Skin epidermis (tissue), 12 donors: ENCODE results near the gene KCNIP4.

Experiments used
- H3K27ac ChIP-seq, 21 experiments: fragments of 200-600 bp; sonication (generic) in 11 of 21; one replicate each; pipeline ENCODE4 v1.5.0; 2020; ENCODE audit warnings: mild to moderate bottlenecking in 3 of 21, inconsistent platforms in 2 of 21, moderate library complexity in 2 of 21
- H3K4me3 ChIP-seq, 7 experiments: fragments of 200-600 bp; sonication (generic) in 2 of 7; one replicate each; pipeline ENCODE4 v1.5.0; 2020; ENCODE audit warnings: inconsistent platforms in 2 of 7, mild to moderate bottlenecking in 2 of 7, moderate library complexity in 1 of 7

KCNIP4 gene

DNA sequence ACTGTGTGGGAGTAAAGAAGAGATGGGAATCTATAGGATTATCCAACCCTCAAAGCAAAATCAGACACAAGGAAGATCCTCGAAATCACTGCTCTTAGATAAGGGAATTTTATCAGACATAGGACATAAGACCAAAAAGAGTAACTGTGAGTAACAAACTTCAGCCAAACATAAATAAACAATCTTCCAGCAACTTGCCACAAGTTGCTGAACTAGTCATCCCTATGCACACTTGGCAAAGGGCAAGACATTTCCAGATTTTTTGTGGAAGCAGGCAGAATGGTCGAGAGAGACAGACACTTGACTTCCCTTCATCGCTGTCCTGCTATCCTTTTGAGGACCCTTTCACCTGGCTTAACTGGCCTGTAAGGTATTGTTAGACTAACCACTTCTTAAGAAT, 89.6 kb downstream of the KCNIP4 start:
- no peak overlapping the region for H3K4me3 ChIP-seq
- no peak overlapping the region for H3K27ac ChIP-seq

DNA sequence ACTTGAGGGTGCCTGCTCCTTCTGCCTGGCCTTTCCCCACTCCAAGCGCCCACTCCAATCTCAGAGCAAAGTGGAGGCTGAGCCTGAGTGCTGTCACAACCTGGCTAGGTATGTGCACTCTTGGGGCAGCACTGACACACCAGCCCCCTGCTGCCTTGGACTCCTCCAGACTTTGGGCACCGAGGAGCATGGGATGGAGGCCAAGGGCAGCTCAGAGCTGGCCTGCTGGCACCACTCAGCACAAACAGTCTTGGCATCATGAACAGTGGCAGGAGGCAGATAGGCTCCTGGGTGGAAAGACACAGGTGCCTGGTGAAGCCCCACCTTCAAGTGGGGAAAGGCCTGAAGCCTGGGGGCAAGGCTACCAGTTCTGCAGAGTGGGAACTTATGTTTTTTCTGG, 91.8 kb downstream of the KCNIP4 start:
- no peak overlapping the region for H3K27ac ChIP-seq
- no peak overlapping the region for H3K4me3 ChIP-seq

DNA sequence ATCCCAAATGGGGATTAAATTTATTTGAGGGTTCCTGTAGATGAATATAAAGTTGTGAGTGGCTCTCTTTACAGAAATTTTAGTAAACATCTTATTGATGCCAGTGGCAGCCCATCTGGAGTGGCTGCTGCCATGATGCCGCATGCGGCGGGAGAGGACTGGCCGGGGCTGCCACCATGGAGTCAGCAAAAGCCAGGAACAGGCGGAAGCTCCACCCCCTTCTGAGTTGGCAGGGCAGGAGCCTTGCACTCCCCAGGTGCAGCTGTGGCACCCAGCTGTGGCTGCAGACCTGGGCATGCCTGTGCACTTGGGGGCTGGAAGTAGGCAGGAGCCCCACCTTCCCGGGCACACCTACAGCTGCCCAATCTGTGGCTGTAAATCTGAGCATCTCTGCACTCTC, 92.3 kb downstream of the KCNIP4 start:
- H3K4me3 ChIP-seq, result no peak overlapping the region
- H3K27ac ChIP-seq, result no peak overlapping the region

DNA sequence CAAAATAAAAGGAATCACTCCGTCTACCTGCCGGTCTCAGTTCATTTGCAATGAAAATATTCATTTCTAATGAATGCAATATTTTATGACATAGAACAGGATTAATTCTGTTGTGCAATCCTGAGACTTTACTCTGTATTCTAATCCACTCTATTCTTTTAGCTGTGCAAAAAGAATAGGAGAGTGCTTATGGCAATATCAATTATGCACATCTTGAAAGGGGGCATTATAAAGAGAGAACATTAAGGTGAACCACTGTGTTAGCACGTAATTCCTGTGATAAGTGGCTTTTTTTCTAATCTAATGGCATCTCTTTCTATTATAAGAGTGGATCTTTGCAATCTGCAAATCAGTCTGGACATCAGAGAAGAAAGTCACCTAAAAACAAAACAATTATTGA, 99.5 kb downstream of the KCNIP4 start:
- Histone ChIP-seq H3K4me3 (no peak overlapping the region), H3K27ac (no peak overlapping the region)

DNA sequence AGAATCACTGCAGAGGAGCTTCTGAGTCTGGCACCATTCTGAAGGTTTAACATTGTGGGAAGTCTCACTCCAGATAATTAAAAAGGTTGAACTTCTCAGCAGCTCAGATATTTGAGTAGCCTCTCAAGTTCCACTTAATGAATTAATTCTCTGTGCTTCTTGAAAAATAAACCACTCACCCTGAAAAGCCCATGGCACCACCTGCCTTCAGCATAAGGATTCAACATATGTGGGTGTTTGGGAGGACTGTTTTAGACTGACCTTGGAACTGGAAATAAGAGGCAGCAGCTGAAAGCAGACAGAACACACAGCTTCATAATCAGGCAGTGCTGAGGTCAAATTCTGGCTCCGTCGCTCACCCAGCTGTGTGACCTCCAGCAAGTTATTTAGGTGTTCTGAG, 100.6 kb downstream of the KCNIP4 start:
- Histone ChIP-seq H3K27ac (no peak overlapping the region), H3K4me3 (no peak overlapping the region)

DNA sequence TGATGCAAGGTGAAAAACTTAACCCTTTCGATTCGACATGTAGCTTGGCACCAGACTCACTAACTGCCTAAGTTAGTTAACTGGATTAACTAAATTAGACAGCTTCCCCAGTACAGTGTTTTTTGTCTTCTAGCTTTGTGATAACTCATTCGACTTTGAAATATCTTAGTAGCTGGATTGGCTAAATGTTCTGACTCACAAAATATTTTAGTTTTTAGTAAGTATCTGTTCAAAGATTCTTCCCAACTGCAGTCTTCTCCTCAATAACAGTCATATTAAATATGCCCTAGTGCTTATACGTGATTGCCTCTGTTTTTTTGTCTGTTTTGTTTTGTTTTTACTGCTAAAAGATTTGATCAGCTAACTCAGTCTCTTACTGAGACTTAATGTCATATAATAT, 102.9 kb downstream of the KCNIP4 start:
- Histone ChIP-seq H3K27ac (no peak overlapping the region), H3K4me3 (no peak overlapping the region)

DNA sequence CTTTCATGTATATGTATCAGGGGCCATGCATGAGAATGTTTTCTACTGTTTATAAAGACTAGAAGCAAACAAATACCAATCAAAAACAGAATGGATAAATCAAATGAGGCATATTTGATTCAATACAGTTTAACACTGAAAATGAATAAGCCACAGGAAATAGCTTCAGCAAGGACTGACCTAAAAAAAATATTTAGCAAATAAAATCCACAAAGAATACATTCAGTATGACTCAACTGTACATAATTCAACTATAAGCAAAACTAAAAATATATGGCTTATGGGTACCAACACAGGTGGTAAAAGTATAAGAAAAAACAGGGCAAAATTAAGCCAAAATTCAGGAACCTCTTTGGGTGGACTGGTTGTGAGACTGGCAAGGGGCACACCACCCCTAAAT, 112.9 kb downstream of the KCNIP4 start:
- H3K27ac ChIP-seq, result no peak overlapping the region
- H3K4me3 ChIP-seq, result no peak overlapping the region

DNA sequence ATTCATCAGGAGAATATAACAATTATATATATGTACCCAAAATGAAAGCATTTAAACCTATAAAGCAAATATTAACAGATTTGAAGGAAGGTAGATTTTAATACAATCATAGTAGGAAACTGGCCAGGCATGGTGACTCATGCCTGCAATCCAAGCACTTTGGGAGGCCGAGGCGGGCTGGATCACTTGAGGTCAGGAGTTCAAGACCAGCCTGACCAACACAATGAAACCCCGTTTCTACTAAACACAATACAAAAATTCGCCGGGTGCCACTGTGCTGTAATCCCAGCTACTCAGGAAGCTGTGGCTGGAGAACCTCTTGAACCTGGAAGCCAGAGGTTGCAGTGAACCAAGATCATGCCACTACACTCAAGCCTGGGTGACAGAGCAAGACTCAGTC, 118.3 kb downstream of the KCNIP4 start:
- Histone ChIP-seq H3K27ac (no peak overlapping the region), H3K4me3 (no peak overlapping the region)

DNA sequence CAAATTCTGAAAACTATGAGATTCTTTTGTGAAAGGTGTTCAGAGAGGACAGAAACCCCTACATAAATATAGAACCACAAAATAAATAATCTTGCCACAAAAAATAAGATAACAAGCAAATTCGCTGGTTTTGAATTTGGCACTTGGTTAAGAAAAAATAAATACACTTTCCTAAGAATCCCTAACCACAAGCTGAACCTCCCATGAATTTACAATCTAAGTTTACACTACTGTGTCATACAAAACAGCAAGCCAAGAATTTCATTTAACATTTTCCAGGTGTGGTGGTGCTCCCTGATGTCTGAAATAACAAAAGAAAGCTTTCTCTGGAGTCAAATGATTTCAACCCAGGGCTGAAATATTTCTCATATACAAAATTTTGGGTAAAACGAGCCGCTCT, 121.0 kb downstream of the KCNIP4 start:
- no peak overlapping the region for H3K27ac ChIP-seq
- no peak overlapping the region for H3K4me3 ChIP-seq

DNA sequence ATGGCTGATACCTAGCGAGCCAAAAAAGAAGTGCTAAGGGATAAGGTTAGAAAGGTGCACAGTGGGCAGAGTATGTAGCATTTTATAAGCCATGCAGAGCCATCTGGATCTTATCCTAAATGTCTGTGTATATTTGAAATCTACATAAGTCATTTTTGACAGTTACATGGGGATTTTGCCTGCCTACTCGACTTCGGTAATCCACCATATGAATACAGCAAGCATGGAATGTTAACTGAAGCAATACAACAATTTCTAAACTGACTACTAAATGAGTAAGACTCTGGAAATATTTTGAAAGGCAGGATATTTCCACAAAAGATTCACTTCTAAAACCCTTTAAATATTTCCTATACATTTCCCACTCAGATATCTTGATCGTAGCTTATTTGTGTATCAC, 122.5 kb downstream of the KCNIP4 start:
- no peak overlapping the region for H3K4me3 ChIP-seq
- no peak overlapping the region for H3K27ac ChIP-seq

DNA sequence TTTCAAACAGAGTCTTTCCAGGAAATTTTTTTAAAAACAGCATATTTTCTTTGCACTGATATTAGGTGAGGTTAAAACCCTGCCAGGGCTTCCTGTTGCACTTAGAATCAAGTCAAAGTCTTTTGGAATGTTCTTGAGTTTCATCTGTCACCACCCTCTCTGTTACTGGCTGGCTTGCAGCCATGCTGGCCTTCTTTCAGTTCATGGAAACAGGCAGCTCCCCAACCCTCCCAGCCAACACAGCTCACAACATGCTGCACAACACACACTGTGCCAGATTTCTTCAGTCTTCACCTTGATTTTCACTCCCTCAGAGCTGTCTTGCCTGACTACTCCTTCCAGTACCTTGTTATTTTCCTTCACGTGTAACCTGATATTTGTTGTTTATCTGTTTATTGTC, 129.5 kb downstream of the KCNIP4 start:
- Histone ChIP-seq H3K27ac (no peak overlapping the region), H3K4me3 (no peak overlapping the region)

DNA sequence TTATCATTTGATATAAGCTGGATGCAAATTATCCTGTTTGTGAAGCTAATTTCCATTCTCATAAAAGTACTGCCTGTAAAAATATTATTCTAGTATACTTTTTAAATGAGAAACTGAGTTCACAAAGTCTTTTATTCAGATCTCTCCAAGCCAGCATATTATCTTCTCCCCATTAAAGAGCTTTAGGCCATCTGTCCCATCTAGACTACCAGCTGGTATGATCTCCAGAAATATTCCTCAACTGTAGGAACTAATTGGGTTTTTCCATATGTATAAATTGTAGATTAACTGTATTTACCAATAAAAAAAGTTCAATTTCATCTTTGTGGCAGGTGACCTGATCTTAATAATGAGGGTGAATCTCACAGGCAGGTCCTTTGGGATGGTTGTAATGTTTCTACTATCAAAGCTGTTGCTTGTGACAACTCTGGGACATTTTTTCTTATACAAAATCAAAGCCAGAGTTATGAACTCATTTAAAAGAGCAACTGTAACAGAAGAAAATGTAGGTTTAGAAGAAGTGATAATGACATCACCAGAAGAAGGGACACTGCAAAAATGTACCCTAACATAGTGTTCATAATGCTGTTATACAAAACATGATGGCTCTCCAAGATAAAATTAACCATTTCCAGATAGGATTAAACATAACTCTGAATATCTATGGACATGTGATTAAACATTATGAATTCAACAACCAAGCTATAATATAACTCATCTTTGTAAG, 132.8 kb downstream of the KCNIP4 start:
- H3K4me3 ChIP-seq, result no peak overlapping the region
- no peak overlapping the region for H3K27ac ChIP-seq

DNA sequence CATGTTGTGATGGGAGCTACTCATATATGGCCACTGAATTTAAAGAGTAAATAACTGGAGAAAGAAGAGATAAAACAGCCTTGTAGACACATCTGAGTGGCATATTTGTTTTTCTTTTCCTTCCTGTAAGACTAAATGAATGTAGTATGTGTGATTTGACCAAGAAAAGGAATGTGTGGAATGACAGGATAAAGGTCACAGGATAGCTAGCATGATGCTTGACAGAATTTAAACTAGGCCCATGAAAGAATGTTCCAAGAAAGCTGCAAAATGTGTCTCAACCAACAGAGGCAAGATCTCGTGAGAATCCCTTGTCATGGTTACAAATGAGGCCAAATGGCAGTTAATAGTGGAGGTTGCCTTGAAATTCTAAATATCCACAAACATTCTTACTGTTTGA, 137.0 kb downstream of the KCNIP4 start:
- Histone ChIP-seq H3K4me3 (no peak overlapping the region), H3K27ac (no peak overlapping the region)

DNA sequence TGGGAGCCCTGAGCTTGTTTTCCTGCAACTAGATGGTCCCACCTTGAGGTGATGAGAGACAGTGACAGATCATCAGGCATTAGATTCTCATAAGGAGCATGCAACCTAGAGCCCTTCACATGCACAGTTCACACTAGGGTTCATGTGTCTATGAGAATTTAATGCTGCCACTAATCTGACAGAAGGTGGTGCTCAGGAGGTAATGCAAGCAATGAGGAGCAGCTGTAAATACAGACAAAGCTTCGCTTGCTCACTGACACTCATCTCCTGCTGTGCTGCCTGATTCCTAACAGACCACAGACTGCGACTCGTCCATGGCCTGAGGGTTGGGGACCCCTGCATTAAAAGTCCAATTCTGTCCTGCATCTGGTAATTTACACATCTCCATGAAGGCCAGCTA, 141.6 kb downstream of the KCNIP4 start:
- Histone ChIP-seq H3K27ac (no peak overlapping the region), H3K4me3 (no peak overlapping the region)

DNA sequence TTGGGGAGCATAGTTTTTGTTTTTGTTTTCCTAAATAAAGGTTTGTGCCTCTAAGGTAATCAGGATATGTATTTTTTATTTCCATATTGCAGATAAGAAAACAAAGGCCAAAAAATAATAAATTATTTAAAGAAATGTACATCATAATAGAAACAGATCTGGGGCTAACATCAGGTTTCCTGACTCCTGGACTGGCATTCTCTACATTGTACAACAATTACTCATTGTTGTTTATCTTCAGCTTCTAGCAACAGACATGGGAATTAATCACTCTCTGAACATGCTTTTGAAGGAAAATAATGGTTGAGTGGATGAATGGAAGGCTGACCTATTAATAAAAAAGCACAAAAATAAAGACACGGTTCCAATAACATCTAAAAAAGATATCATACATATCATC, 146.2 kb downstream of the KCNIP4 start:
- Histone ChIP-seq H3K4me3 (no peak overlapping the region), H3K27ac (no peak overlapping the region)

DNA sequence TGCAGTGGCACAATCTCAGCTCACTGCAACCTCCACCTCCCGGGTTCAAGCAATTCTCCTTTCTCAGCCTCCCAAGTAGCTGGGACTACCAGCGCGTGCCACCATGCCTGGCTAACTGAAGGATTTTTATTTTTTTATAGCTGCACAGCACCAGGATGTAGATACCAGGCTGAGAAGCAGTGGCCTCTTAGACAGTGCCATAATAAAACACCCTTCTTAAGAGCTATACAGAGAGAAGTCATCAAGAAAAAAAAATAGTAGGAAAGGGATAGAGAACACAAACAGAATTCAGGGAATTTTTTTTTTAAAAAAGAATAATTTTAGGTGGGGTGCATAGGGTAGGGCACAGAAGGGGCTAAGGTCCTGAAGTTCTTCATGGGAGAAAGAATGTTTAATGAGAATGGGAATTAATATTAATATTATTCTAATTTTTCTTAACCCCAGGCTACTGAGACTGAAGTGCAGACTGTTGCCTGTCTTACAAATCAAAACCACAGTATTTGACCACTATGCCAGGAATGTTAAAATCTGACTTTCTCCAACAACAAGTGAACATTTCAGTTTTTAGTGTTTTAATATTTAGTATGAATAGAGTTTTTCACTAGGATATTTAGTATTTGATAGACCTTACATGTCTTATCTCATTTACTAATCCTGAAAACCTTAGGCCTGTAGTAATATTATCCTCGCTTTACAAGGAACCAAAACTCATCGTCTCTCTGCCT, 146.7 kb downstream of the KCNIP4 start:
- Histone ChIP-seq H3K27ac (no peak overlapping the region), H3K4me3 (no peak overlapping the region)

DNA sequence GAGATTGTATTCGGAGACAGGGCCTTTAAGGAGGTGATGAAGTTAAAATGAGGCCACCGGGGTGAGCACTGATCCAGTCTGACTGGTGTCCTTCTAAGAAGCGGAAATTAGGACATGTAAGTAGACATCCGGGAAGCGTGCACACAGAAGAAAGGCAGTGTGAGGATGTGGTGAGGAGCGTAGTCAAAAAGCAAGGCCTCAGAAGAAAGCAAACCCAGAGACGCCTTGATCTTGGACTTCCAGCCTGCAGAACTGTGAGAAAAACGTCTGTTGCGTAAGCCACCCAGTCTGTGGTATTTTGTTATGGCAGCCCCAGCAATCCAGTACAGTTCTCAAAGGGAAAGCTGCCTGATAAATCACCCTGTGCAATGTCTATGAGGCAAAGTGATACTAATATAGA, 153.5 kb downstream of the KCNIP4 start:
- no peak overlapping the region for H3K4me3 ChIP-seq
- H3K27ac ChIP-seq, result no peak overlapping the region

DNA sequence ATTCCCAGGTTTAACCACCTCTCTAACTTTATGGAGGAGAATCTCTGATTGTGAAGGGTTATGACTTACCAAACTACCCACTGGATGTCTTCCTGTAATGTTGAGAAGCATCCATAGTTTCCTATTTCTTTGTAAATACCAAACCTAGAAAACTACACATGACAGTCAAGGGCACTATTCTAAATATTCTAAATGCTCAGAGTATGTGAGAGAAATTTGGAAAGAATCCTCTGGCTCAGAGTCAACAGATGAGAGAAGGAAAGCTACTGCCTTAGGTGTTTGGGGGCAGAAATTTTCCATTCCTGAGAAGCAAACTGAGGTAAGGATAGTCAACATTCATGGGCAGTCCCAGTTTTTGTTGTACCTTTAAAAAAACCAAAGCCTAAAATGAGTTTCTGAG, 155.8 kb downstream of the KCNIP4 start:
- H3K4me3 ChIP-seq, result no peak overlapping the region
- no peak overlapping the region for H3K27ac ChIP-seq

DNA sequence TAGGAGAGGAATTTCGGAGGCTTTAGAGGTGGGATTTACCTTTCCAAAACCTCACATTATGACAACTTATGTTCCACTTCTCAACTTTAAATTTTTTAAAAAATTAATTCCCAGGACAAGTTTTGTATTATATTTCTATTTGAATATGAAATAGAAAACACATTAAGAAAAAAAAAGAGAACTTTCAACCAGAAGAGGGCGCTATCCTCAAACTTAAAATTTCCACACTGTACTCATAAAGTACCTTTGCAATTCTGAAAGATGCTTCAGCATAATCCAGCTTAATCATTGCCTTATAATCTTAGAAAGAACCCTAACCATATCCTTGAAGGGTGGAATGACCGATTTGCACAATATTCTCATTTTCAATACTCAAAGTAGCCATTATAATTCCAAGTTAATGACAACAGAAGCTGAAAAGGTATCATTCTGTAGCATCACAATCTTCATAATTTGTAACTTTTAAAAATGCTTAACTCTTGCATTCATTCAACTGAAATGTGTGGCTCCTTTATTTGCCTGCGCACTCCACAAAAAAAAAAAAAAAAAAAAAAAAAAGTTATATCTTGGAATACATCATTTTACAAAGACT, 158.0 kb downstream of the KCNIP4 start:
- no peak overlapping the region for H3K4me3 ChIP-seq
- no peak overlapping the region for H3K27ac ChIP-seq

DNA sequence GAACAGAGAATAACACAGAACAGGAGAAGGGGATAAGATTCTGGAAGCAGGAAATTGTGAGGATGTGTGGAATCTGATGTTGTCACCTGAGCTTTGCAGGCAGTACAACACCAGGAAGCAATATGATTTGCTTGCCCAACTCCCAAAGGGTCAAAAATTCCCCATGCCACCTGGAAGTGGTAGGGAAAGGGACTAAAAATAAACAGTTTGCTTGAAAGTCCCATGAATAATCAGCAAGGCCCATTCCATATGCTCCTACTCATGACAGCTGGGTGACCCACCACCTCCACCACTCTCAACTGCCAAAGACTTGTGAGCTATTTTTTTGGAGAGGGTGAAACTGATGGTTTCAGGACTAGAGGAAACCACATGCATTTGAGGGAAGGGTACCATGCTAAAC, 168.4 kb downstream of the KCNIP4 start:
- Histone ChIP-seq H3K4me3 (no peak overlapping the region), H3K27ac (no peak overlapping the region)

DNA sequence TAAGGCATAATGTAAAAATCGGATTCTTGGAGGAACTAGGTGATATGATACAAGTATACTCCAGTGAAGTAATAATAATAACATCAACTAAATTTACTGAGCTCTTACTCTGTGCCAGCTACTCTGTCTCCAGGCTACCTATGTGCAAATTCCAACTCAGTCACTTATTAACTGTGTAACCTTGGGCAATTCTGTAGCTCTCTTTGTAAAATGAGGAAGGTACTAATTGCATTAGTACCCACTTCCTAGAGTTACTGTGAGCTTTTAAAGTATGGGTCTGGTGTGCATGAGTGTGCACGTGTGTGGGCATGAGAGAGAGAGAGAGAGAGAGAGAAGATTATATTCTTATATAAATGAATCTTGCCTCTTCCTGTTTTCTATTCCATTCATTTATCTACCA, 169.9 kb downstream of the KCNIP4 start:
- H3K4me3 ChIP-seq, result no peak overlapping the region
- H3K27ac ChIP-seq, result no peak overlapping the region
